ENCODE measurements around the gene HINT3.
"Not testable (repeated sequence)": the region's sequence is repeated elsewhere in the genome, so short reads cannot be mapped to it uniquely, and the experiment has no call there.

Gene HINT3

GRCh38 chr6:126015863-126016262 lies 59.3 kb downstream of the HINT3 start:
- in situ Hi-C loops (cut with MboI; ENCODE audit: low sequenced_read_pairs, unreplicated experiment): no loop called here
- DNase-seq (ENCODE audit: low spot score): no peak
- TF ChIP-seq CTCF (IDR thresholded peaks at IDR 0.05; ENCODE audit: borderline replicate concordance, control extremely low read depth, extremely low read depth, insufficient read depth, missing control alignments): no peak

GRCh38 chr6:126016591-126016990 lies 60.0 kb downstream of the HINT3 start:
- in situ Hi-C loops (cut with MboI; ENCODE audit: low sequenced_read_pairs, unreplicated experiment): no loop called here
- DNase-seq (ENCODE audit: low spot score): no peak
- no peak for TF ChIP-seq CTCF (IDR thresholded peaks at IDR 0.05; ENCODE audit: borderline replicate concordance, control extremely low read depth, extremely low read depth, insufficient read depth, missing control alignments)

GRCh38 chr6:126017668-126018067 lies 61.1 kb downstream of the HINT3 start:
- no peak for TF ChIP-seq CTCF (IDR thresholded peaks at IDR 0.05; ENCODE audit: borderline replicate concordance, control extremely low read depth, extremely low read depth, insufficient read depth, missing control alignments)
- no peak for DNase-seq (ENCODE audit: low spot score)
- in situ Hi-C loops (cut with MboI; ENCODE audit: low sequenced_read_pairs, unreplicated experiment): no loop called here

GRCh38 chr6:126020305-126021050 lies 63.9 kb downstream of the HINT3 start:
- no peak for TF ChIP-seq CTCF (IDR thresholded peaks at IDR 0.05; ENCODE audit: borderline replicate concordance, control extremely low read depth, extremely low read depth, insufficient read depth, missing control alignments)
- no peak for DNase-seq (ENCODE audit: low spot score)
- in situ Hi-C loops (cut with MboI; ENCODE audit: low sequenced_read_pairs, unreplicated experiment): no loop called here

- DNase-seq (ENCODE audit: low spot score); in situ Hi-C loops (cut with MboI; ENCODE audit: low sequenced_read_pairs, unreplicated experiment): not testable (repeated sequence)
Measured at GRCh38 chr6:126023474-126023873, 66.9 kb downstream of the HINT3 start.

GRCh38 chr6:126026001-126026400 lies 69.4 kb downstream of the HINT3 start:
- TF ChIP-seq CTCF (IDR thresholded peaks at IDR 0.05; ENCODE audit: borderline replicate concordance, control extremely low read depth, extremely low read depth, insufficient read depth, missing control alignments): no peak
- in situ Hi-C loops (cut with MboI; ENCODE audit: low sequenced_read_pairs, unreplicated experiment): no loop called here
- DNase-seq (ENCODE audit: low spot score): no peak

- DNase-seq (ENCODE audit: low spot score): no peak
- in situ Hi-C loops (cut with MboI; ENCODE audit: low sequenced_read_pairs, unreplicated experiment): no loop called here
- TF ChIP-seq CTCF (IDR thresholded peaks at IDR 0.05; ENCODE audit: borderline replicate concordance, control extremely low read depth, extremely low read depth, insufficient read depth, missing control alignments): no peak
Measured at GRCh38 chr6:126027601-126028000, 71.0 kb downstream of the HINT3 start.

All from GM13976 (cell line).